DOHH2 (cell line): ENCODE results near the gene OR10A3.

Source experiments
- H3F3A ChIP-seq: fragments of 200-600 bp; sonication (generic), shearing (Covaris generic); 2 replicates; pipeline ENCODE4 v1.6.0; 2016; ENCODE audit warnings: antibody characterized with exemption, mild to moderate bottlenecking; ENCODE audit not compliant: control insufficient read depth, insufficient read depth
- H3K27ac ChIP-seq: fragments of 200-600 bp; sonication (generic); 2 replicates; pipeline ENCODE4 v1.5.1; 2014; ENCODE audit warnings: low read depth, mild to moderate bottlenecking, low read length, moderate library complexity
- H3K27me3 ChIP-seq: fragments of 200-600 bp; sonication (generic); 2 replicates; pipeline ENCODE4 v1.6.1; 2014; ENCODE audit warnings: mild to moderate bottlenecking, low read length, mixed read lengths; ENCODE audit not compliant: control insufficient read depth
- H3K36me3 ChIP-seq: fragments of 200-600 bp; sonication (generic); 2 replicates; pipeline ENCODE4 v1.6.1; 2014; ENCODE audit warnings: mild to moderate bottlenecking, low read length, moderate library complexity, mixed read lengths; ENCODE audit not compliant: control insufficient read depth
- H3K4me1 ChIP-seq: fragments of 200-600 bp; sonication (generic); 2 replicates; pipeline ENCODE4 v1.6.1; 2014; ENCODE audit warnings: mild to moderate bottlenecking, low read length, mixed read lengths; ENCODE audit not compliant: control insufficient read depth
- H3K4me2 ChIP-seq: fragments of 200-600 bp; sonication (generic); 2 replicates; pipeline ENCODE4 v1.6.0; 2014; ENCODE audit warnings: mild to moderate bottlenecking, low read length, moderate library complexity
- H3K4me3 ChIP-seq: fragments of 200-600 bp; sonication (generic); 2 replicates; pipeline ENCODE4 v1.5.1; 2014; ENCODE audit warnings: mild to moderate bottlenecking, low read length, mixed read lengths
- H3K79me2 ChIP-seq: fragments of 200-600 bp; sonication (generic); 2 replicates; pipeline ENCODE4 v1.6.1; 2014; ENCODE audit warnings: mild to moderate bottlenecking, low read length, mixed read lengths; ENCODE audit not compliant: control insufficient read depth
- H3K9me2 ChIP-seq: fragments of 200-600 bp; sonication (generic); replicated peaks from 2 replicates; pipeline ENCODE4 v1.6.1; 2014; ENCODE audit warnings: mild to moderate bottlenecking, low read length, mixed read lengths; ENCODE audit not compliant: control insufficient read depth
- H3K9me3 ChIP-seq: fragments of 200-600 bp; sonication (generic); 2 replicates; pipeline ENCODE4 v1.6.1; 2014; ENCODE audit warnings: antibody characterized with exemption, low read length, mixed read lengths; ENCODE audit not compliant: control insufficient read depth, insufficient read depth
- H4K20me1 ChIP-seq: fragments of 200-600 bp; sonication (generic); 2 replicates; pipeline ENCODE4 v1.6.0; 2014; ENCODE audit warnings: low read depth, mild to moderate bottlenecking, antibody characterized with exemption, low read length, moderate library complexity; ENCODE audit not compliant: control insufficient read depth, insufficient read depth
- CTCF ChIP-seq: fragments of 200-600 bp; sonication (generic); IDR thresholded peaks from one replicate; pipeline ENCODE4 v1.5.1; 2014; ENCODE audit warnings: antibody characterized with exemption, mild to moderate bottlenecking, low read depth, low read length; ENCODE audit not compliant: poor library complexity, severe bottlenecking
- EZH2phosphoT487 ChIP-seq: fragments of 200-600 bp; sonication (generic); IDR thresholded peaks from 2 replicates; pipeline ENCODE4 v1.6.1; 2017; ENCODE audit warnings: borderline replicate concordance, mild to moderate bottlenecking, antibody characterized with exemption, low read length, moderate library complexity, mixed read lengths

The OR10A3 gene

DNA sequence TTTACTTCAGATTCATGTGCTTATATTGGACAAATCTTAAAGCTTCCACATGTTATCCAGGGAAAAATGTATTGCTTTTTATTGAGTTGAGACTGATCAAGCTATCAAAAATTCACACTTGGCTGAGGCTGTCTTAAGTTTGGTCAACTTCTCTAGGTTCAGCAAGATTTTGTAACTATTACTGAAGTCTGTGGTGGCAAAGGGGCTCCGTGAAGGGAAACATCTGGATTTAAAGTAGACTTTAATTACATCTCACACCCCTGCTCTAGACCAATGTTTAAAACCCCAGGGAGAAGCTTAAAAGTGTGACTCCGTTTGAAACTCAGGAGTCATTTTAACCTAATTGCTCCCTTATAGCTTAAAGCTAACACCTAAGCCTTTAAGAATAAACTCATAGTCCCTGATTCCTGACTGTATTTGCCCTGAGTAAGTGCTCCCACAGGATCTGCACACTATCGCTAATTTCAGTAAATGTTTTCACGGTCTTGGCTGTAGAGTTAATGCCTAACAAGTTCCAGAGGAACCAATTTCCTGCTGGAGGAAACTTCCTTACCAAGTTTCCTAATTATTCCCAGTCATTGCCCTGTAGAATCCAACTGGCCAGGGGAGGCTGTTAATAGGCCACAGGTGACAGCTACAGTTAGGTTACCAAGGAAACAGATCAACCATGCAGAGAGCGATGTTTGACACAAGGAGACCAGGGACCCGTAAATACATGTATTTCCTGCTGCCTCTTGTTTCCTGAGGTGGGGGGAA is 50.9 kb downstream of the OR10A3 start:
- peaks cover 21% of the 10 kb centered on the region for H3F3A ChIP-seq
- H3K4me1 ChIP-seq: peaks cover 60% of the 10 kb centered on the region
- H3K36me3 ChIP-seq: no peaks in the 10 kb centered on the region
- peak overlapping the region; percentile 88 for H3K4me2 ChIP-seq
- no peaks in the 10 kb centered on the region for H3K27me3 ChIP-seq
- H3K9me3 ChIP-seq: no peaks in the 10 kb centered on the region
- peak overlapping the region; percentile 96 for H3K27ac ChIP-seq
- TF ChIP-seq CTCF (no peak), EZH2phosphoT487 (no peak)
- H4K20me1 ChIP-seq: no peaks in the 10 kb centered on the region
- no peaks in the 10 kb centered on the region for H3K9me2 ChIP-seq
- H3K4me3 ChIP-seq: peak overlapping the region; percentile 74
- no peaks in the 10 kb centered on the region for H3K79me2 ChIP-seq

- Histone ChIP-seq H3K4me1 (peaks cover 60% of the 10 kb centered on the region), H3K9me3 (no peaks in the 10 kb centered on the region), H3K9me2 (no peaks in the 10 kb centered on the region), H4K20me1 (no peaks in the 10 kb centered on the region), H3K27me3 (no peaks in the 10 kb centered on the region), H3F3A (peaks cover 21% of the 10 kb centered on the region), H3K36me3 (no peaks in the 10 kb centered on the region), H3K4me2 (peak overlapping the region; percentile 88), H3K79me2 (no peaks in the 10 kb centered on the region), H3K4me3 (peak overlapping the region; percentile 74), H3K27ac (peak overlapping the region; percentile 96)
- TF ChIP-seq CTCF (no peak), EZH2phosphoT487 (no peak)
These were observed 51.5 kb downstream of the OR10A3 start for GRCh38 chr11:7889985-7890384.
